CD1c-positive myeloid dendritic cell (primary cell): ENCODE measurements around the gene ZNF618.

ENCODE experiments used
- DNase-seq: peaks from one replicate; pipeline ENCODE4 v3.0.0-alpha.2; 2016; ENCODE audit errors: extremely low spot score

ZNF618 gene

DNA sequence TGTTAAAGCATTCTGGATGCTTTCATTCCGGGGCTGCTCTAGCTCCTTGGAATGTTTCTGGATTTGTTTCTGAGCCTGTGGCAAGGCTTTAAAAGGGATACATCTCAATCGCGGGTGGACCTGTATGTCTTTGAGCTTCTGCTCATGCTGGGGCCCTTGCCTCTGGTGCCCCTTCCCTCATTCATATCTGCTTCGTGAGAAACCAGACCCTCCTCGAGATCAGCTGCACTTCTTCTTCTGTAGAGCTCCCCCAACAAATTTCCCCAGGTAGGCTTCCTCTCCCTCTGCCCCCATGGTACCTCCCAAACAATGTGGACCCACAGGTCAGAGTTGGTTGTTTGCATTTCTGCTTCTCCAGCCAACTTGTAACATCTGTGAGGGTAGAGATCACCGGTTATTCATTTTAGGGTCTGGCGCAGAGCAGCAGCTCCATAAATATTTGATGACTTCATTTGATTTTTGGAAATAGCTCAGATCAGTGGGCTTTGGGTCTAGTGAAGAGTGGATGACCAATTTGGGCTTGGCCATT, 6.6 kb downstream of the ZNF618 start:
- DNase-seq, result no peak

DNA sequence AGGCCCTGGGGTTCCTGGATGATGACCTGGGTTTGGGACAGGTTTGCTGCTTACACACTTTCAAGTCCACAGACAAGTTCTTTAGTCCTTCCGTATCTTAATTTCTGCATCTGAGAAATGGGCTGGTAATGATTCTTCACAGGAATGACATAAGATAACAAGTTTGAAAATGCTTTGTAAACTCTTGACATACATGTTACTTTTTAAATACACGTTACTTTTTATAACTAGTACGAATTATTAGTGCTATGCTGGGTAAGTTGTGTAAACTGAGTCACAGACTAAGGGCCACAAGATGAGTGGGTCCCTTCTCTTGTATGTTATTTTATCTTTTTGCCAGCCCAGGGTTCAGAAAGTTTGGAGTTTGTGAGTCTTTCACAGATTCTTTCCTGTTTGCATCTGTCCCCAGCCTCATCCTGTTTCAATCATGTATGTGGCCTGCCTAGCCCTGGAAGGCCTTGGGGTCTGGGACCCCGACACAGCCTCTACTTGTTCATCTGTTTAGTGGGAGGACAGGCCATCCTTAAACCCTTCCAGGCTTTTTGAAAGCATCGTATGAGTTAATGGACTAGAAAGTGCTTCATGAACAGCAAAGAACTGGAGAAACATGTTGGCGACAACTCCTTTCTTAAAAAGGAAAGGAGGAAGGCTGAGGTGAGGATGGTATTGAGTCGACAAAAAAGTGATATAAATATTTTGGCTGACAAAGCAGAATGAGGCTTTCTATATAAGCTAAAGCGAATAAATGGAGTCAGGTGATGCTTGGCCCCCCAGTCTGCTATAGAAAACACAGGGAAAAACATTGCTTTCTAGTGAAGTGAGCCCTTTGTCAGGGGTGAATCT, 9.3 kb downstream of the ZNF618 start:
- DNase-seq, result no peak

DNA sequence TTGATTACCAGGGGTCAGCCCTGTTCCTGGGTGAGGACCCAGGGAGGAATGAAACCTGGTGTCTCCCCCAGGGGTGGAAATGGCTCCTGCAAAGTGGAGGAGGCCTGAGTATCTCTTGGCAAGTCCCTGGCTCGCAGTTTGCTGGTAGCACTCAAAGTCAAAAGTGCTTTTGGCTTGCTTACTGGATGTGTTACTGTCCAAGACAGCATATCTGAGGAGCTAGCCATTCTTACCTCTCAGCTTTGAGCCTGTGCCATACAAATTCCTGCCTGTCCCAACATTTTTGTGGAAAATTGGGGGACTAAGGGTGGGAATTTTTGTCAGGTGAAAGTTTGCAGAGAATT, 9.9 kb downstream of the ZNF618 start:
- DNase-seq, result no peak

DNA sequence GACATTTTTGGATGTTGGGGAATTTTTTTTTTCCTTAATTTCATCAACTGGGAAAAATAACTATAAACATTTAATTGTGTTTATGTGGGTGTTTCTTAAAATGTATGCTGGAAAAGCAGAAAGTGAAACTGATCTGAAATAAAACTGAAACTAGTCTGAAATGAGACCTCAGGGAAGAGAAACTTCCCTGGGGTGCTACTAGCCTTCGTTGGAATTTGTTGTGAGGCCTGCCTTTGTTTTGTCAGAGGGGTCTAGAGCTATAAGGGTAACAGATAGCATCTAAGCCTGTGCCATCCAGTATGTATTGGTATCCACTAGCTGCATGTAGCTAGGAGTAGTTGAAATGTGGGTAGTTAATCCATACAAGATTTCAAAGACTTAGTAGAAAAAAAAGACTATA, 10.4 kb downstream of the ZNF618 start:
- peak; percentile 26 for DNase-seq

DNA sequence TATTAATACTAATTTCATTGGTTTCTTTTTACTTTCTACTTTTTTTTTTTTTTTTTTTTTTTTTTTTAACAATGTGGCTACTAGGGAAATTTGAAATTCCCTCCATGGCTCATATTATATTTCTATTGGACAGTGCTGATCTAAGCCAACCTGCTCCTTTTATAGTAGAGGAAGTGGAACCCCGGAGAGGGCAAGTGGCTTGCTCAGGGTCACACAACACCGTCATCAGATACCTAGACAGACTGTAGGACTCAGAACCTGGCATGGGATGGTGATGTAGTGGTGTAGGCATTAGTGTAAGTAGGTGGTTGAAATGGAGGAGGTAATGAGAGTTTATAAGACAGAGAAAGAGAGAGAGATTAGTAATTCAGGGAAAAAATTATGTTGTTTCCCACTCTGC, 10.8 kb downstream of the ZNF618 start:
- peak; percentile 20 for DNase-seq

DNA sequence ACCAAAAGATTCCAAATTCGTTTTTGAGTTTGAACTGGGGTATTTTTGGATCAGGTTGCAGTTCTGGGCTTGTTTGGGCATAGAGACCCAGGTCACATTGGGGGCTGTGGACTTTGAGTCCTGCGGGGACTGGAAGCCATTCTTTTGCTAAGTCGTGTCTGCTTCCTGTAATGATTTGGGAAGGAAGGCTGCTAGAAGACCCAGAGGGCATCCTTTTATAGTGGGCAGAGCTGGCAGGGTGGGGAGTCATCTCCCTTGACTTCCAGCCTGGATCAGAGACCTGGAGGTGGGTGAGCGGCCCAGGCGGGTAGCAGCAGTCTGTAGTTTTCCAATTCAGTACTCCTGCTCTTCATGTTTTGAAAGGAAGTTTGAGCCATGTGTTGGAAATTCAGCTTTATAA, 11.3 kb downstream of the ZNF618 start:
- no peak for DNase-seq

DNA sequence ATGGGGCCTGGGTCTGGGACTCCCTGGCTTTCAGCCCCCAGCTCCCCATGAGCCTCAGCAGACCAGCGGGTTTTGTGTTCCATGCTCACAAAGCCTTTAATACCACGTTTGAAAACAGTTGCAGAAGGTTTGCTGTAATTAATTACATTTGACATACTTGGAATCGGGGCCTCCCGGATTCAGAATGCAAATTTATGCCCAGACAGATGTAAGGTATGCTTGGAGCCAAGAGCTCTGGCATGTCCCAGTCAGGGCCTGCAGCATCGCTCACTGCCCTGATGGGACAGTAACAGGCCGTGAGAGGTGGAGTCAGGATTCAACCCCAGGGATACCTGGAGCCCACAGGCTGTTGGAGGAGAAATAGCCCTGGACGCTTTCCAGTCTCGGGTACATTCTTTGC, 12.2 kb downstream of the ZNF618 start:
- no peak for DNase-seq

DNA sequence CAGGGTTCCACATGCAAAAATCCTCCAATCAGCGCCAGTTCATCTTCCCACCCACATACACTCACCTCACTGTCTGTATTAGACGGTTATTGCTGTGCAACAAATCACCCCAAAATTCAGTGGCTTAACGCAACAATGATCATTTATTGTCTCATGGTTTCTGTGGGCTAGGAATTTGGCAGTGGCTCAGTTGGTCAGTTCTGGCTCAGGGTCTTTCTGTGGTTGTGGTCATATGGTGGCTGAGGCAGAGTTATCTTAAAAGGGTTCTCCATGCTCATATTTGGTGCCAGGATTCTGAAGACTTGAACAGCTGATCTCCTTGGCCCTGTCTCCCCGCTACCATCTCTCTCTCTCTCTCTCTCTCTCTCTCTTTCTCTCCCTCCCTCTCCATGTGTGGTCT, 12.9 kb downstream of the ZNF618 start:
- DNase-seq, result no peak

DNA sequence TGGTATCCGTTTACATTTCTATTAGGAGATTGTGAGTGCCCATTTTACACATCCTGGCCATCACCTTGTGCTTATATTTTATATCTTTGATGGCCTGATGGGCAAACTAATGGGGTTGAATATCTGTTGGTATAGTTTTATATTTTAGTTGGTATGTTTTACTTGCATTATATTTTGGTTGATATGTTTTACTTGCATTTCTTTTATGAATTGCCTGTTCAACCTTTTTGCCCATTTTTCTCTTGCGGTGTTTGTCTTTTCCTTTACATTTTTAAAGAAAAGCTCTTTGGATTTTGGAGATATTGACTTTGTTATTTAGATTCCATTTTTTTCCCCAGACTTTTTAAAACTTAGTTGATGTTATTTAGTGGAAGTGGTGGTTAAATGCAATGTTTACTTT, 14.6 kb downstream of the ZNF618 start:
- no peak for DNase-seq

DNA sequence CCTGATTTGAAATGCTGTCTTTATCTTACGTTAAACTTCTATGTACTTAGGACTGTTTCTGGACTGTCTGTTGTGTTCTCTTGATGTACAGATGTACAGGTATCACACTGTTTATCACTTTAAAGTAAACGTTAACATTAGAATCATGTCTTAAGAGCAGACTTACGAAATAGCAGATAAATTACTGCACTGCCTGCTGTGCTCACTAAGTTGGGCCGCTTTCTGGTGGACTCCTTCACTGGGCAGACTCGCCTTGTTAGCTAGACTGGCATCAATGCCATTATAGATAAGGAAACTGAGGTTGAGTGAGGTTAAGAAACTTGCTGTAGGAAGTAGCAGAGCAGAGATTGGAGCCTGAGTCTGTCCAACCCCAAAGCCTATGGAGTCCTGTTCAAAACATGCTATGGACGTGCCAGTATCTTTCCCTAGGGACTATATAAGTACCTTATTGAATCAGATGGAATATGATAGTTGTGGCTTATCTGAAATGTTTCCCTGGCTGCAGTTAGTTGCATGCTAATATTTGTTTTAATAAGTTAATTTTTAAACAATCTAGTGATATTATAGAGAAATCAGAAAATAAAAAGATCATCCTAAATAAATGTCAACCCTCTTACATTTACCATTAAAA, 16.9 kb downstream of the ZNF618 start:
- DNase-seq, result no peak

DNA sequence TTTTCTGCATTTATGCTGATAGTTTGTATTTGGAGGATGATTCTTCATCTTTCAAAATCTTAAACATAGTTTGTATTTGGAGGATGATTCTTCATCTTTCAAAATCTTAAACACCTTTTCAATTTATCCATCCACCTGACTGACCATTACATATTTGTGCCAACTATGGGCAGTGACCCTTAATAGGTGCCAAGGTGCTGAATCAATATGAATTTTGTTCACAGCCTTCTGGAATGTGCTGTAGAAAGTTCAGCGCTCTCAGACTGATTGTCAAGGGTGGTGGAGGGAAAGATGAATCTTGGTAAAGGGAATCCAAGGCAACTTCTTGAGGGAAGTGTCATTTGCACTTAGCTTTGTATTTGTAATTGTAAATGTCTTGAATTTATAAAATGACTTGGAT, 18.1 kb downstream of the ZNF618 start:
- no peak for DNase-seq

DNA sequence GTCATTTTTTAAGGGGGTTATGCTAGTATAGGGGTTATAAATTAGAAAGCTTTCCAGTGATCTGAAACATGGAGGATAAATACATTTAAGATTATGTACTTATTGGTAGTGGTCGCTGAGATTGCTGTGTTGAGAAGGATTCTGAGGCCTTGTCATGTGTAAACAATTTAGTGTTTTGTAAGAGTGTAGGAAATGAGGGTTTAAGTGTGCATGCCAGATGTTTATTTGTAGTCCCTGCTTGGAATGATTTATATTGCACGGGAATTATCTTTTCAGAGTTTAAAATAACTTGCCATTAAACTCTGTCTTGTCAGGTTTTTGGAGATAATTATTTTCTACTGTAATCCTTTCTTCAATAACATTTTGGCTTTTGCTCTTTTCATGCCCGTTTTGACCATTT, 19.4 kb downstream of the ZNF618 start:
- no peak for DNase-seq

DNA sequence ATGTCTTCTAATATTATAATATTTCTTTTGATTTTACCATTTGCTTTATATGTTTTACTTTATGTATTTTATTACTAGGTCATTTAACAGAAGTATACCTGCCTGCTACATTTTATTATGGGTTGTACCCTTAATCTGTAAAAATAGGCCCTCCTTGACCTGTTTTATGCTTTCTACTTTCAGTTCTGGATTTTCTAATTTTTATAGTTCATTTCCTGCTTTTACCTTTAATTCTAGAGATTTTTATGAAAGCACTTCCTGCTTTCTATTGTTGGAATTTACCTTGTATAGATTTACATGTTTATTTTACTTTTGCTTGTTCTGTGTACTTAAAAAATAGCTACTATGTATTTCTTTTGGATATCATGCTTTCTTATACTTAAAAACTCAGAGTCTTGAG, 20.6 kb downstream of the ZNF618 start:
- no peak for DNase-seq

DNA sequence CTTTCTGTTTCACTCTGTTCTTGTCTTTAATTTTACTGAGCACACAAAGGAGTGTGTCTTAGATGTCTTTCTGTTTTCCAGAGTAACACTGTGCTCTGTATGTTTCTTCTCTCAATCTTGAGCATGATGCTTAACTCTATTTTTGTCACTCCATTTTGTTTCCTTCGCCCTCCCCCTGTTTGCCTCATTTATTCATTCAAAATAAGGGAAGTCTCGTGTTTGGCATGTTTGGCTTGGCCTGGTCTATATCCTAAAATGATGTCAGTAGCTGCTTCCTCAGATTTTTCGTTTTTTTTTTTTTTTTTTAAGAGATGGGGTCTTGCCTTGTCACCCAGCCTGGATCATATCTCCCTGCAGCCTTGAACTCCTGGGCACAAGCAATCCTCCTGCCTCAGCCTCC, 22.0 kb downstream of the ZNF618 start:
- DNase-seq, result no peak

DNA sequence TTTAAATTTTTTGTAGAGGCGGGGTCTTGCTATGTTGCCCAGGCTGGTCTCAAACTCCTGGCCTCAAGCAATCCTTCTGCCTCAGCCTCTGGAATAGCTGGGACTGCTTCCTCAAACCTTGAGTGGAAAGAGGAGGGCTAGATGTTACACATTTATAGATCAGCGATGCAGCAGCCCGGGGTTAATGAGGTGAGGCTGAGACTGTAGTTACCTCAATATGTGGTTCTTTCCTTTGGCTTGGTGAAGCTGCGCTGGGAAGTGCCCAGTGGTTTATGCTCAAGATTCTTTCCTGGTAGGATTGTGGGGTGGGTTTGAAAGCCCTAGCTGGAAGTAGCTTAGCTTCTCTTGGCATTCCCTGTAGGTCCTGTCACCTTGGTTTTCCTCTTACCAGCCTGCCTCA, 22.5 kb downstream of the ZNF618 start:
- no peak for DNase-seq

DNA sequence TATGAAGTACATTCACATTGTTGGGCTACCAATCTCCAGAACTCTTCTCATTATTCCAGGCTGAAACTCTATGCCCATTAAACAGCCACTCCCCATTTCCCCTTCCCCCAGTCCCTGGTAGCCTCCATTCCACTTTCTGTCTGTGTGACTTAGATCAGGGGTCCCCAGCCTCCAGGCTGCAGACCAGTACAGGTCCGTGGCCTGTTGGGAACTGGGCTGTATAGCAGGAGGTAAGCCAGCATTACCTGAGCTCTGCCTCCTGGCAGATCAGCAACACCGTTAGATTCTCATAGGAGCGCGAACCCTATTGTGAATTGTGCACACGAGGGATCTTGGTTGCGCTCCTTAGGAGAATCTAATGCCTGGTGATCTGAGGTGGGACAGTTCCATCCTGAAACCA, 23.1 kb downstream of the ZNF618 start:
- no peak for DNase-seq

DNA sequence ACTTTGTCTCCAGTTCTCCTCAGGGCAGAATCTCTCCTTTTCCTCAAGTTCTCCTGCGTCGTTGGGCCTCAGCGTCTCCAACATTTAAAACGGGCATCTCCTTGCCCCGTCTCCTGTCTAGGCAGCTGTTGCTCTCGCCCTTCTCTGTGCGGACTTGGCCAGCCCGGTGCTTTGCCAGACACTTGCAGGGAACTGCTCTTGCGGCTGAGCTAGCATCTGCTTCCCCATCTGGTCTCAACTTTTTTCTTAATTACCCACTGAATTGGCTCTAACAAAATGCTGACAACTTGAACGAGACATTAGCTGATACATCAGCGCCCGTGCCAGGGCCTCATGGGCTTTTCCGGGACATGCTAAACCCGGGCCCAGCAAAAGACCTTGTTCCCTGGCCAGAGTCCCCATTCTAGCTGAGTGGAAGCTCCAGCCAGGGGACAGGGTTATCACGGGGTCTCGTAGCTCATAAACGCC, 25.1 kb downstream of the ZNF618 start:
- no peak for DNase-seq

DNA sequence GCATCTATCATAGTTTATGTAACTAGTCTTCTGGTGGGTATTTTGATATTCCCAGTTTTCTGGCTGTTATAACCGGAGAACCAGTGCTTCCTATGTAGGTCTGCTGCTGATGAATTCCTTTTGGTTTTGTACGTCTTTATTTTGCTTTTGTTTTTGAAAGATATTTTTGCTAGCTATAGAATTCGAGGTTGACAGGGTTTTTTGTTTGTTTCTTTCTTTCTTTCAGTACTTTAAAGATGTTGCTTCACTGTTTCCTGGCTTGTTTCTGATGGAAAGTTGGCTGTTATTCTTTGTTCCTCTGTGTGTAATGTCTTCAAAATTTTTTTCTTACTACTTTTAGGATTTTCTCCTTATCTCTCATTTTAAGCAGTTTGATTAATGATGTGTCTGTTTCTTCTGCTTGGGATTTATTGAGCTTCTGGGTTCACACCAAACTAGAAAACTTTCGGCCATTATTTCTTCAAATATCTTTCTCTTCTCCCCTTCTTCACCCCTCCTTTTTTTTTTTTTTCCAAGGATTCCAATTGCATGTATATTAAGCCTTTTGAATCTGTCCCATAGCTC, 27.5 kb downstream of the ZNF618 start:
- no peak for DNase-seq

DNA sequence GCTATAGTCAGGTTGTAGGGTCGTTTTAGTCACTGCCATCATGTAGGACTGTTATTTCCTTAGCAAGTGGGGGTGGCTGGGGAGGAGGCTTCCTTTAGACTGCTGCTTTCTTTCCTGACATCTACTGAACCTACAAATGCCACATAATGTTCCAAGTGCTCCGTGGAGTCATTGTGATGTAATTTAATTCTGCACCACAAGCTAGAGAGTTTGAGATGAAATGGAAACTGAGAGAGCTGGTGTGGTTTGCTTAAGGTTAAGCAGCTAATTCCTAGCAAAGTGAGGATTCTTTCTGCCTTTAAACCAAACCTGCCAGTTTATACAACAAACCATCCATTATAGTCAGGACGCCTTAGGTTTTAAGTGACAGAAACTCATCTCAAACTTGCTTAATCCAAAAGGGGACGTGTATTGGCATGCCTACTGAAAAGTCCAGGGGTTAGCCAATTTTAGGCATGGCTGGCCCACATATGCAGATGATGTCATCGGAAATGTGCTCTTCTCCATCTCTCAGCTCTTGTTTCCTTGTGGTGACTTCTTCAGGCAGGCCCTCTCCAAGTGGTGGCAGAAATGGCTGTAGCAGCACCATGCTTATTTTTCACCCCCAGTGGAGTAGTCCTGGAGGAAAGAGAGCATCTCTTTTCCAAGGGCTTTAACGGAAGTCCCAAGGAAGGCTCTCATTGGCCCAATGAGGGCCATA, 30.5 kb downstream of the ZNF618 start:
- DNase-seq, result peak; percentile 15

DNA sequence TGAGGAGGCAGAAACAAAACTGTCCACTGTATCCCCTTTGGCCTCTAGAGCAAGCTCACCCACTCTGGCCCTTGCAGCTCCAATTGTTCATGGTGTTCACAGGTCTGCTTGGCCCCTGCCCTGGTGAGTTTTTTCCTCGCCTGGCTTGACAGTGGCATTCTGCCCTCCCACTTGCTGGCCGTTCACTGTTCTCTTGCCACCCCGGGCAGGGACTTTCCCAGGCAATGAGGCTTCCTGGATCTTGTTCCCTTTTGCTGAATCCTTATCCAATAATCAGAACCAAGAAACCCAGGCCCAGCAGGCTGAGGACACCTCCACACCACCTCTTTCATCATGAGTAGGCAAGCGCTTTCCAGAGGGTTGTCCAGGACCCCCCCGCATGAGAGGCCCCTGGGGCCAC, 31.2 kb downstream of the ZNF618 start:
- DNase-seq, result peak; percentile 38

DNA sequence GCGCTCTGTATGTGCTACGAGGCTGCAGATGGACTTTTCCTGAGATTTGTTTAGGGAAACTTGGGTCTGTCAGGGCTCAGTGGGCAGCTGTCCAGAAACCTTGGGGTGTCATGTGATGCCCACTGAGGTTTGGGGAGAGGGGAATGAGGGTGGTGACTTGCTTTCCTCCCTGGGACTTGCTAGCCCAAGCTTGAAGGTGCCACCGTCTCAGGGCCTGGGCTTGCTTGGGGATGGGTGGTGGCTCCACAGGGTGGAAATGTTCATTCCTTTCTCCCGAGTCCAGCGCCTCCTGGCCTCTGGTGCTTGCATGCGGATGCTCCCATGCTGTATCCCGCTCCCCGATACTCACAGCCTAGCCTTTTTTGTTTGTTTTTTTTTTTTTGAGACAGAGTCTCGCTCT, 33.3 kb downstream of the ZNF618 start:
- DNase-seq, result no peak

DNA sequence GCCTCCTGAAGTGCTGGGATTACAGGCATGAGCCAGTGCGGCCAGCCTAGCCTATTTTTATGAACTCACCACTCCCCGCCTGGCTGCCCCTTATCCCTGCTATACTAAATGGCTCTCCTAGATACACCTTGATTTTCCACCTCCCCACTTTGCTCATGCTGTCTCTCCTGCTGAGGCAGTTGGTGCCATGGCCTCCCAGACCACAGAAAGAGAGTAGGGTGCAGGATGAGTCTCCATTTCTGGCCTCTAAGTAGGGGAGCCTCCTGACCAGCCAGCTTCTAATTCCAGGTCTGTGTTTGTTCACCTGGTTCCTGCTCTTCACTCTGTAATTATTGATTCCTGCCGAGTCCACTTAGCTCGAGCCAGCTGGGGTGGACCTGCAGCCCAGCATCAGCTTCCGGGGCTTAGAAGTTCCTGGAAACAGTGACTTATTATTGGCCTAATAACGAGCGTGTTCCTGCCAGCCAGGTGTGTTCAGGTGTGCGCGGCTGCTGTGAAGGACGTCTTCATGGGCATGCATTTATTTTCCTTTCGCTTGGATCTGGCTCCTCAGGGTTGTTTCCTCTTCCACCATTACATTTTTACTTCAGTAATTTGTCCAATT, 34.0 kb downstream of the ZNF618 start:
- no peak for DNase-seq
